MM.1S (cell line): ENCODE measurements around the gene PREB.
"Not testable (repeated sequence)": the region's sequence is repeated elsewhere in the genome, so short reads cannot be mapped to it uniquely, and the experiment has no call there.

Experiments used
- DNase-seq: peaks from one replicate; pipeline ENCODE4 v3.0.0-alpha.2; 2015
- H2AFZ ChIP-seq: fragments of 300-600 bp; sonication (generic); 2 replicates; pipeline ENCODE4 v1.6.0; 2016; ENCODE audit warnings: antibody characterized with exemption, low read length
- H3F3A ChIP-seq: fragments of 300-600 bp; sonication (generic); 2 replicates; pipeline ENCODE4 v1.6.1; 2016; ENCODE audit warnings: mild to moderate bottlenecking, antibody characterized with exemption, low read length, moderate library complexity, mixed read lengths; ENCODE audit not compliant: insufficient read depth
- H3K27ac ChIP-seq: fragments of 300-600 bp; sonication (generic); 2 replicates; pipeline ENCODE4 v1.5.1; 2016; ENCODE audit warnings: mild to moderate bottlenecking, low read length
- H3K27me3 ChIP-seq: fragments of 300-600 bp; sonication (generic); replicated peaks from 2 replicates; pipeline ENCODE4 v1.6.0; 2016; ENCODE audit warnings: low read length; ENCODE audit not compliant: insufficient read depth
- H3K36me3 ChIP-seq: fragments of 300-600 bp; sonication (generic); replicated peaks from 2 replicates; pipeline ENCODE4 v1.6.1; 2016; ENCODE audit warnings: mild to moderate bottlenecking, low read length, mixed read lengths; ENCODE audit not compliant: insufficient read depth
- H3K4me1 ChIP-seq: fragments of 300-600 bp; sonication (generic); 2 replicates; pipeline ENCODE4 v1.6.1; 2016; ENCODE audit warnings: low read length, mixed read lengths
- H3K4me2 ChIP-seq: fragments of 300-600 bp; sonication (generic); 2 replicates; pipeline ENCODE4 v1.6.0; 2016; ENCODE audit warnings: low read depth, low read length
- H3K4me3 ChIP-seq: fragments of 300-600 bp; sonication (generic); 2 replicates; pipeline ENCODE4 v1.5.1; 2016; ENCODE audit warnings: low read length, mixed read lengths
- H3K79me2 ChIP-seq: fragments of 300-600 bp; sonication (generic); 2 replicates; pipeline ENCODE4 v1.6.1; 2016; ENCODE audit warnings: mixed run types, low read length, mixed read lengths
- H3K9ac ChIP-seq: fragments of 300-600 bp; sonication (generic); 2 replicates; pipeline ENCODE4 v1.6.1; 2016; ENCODE audit warnings: low read length, mixed read lengths
- H3K9me2 ChIP-seq: fragments of 300-600 bp; sonication (generic); replicated peaks from 2 replicates; pipeline ENCODE4 v1.6.1; 2016; ENCODE audit warnings: mild to moderate bottlenecking, low read length, mixed read lengths; ENCODE audit not compliant: insufficient read depth
- H3K9me3 ChIP-seq: fragments of 300-600 bp; sonication (generic); replicated peaks from 2 replicates; pipeline ENCODE4 v1.6.1; 2016; ENCODE audit warnings: mild to moderate bottlenecking, low read length, mixed read lengths; ENCODE audit not compliant: insufficient read depth
- H4K20me1 ChIP-seq: fragments of 300-600 bp; sonication (generic); 2 replicates; pipeline ENCODE4 v1.6.1; 2016; ENCODE audit warnings: mild to moderate bottlenecking, low read length, moderate library complexity, mixed read lengths; ENCODE audit not compliant: insufficient read depth
- EZH2 ChIP-seq: fragments of 300-600 bp; sonication (generic); optimal IDR thresholded peaks from 2 replicates; pipeline ENCODE3; 2017; ENCODE audit warnings: low read depth, mild to moderate bottlenecking, antibody characterized with exemption, low read length, mixed read lengths
- EZH2phosphoT487 ChIP-seq: fragments of 300-600 bp; sonication (generic); IDR thresholded peaks from 2 replicates; pipeline ENCODE4 v1.6.1; 2018; ENCODE audit warnings: antibody characterized with exemption, low read length
- TF ChIP-seq, protein P1 (sequence below): fragments of 300-600 bp; sonication (generic); IDR thresholded peaks from 2 replicates; pipeline ENCODE4 v1.5.1; 2016; ENCODE audit warnings: antibody characterized with exemption, low read length, mixed read lengths

PREB gene

DNA sequence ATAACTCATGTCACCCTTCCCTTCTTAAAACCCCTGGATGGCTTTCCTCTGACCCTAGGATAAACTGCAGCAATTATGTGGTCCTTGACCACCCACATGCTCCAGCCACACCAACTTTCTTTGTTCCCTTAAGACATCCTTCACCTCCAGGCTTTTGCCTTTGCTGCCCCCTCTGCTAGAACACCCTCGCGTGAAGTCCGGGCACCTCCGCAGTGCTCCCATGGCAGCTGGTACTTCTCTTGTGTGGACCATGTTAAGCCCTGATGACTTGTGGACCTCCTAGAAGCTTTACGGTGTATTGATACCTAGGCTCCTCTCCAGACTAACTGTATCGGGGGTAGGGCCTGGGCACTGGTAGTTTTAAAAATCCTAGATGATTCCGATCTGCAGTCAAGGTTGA is 11.6 kb downstream of the PREB start:
- Histone ChIP-seq H3F3A (no peaks in the 10 kb centered on the region), H3K27ac (no peak overlapping the region), H3K9me2 (no peaks in the 10 kb centered on the region), H3K9me3 (no peaks in the 10 kb centered on the region), H3K27me3 (peaks cover 4% of the 10 kb centered on the region; the same call in 1 of the 2 replicates), H3K4me2 (no peak overlapping the region), H4K20me1 (no peaks in the 10 kb centered on the region), H3K4me1 (no peaks in the 10 kb centered on the region), H3K4me3 (no peak overlapping the region), H3K36me3 (no peaks in the 10 kb centered on the region), H3K9ac (no peak overlapping the region), H2AFZ (no peak overlapping the region), H3K79me2 (no peaks in the 10 kb centered on the region)
- no peak for DNase-seq
- TF ChIP-seq EZH2, result no peak
- TF ChIP-seq EZH2phosphoT487, result no peak
- TF ChIP-seq, protein P1, sequence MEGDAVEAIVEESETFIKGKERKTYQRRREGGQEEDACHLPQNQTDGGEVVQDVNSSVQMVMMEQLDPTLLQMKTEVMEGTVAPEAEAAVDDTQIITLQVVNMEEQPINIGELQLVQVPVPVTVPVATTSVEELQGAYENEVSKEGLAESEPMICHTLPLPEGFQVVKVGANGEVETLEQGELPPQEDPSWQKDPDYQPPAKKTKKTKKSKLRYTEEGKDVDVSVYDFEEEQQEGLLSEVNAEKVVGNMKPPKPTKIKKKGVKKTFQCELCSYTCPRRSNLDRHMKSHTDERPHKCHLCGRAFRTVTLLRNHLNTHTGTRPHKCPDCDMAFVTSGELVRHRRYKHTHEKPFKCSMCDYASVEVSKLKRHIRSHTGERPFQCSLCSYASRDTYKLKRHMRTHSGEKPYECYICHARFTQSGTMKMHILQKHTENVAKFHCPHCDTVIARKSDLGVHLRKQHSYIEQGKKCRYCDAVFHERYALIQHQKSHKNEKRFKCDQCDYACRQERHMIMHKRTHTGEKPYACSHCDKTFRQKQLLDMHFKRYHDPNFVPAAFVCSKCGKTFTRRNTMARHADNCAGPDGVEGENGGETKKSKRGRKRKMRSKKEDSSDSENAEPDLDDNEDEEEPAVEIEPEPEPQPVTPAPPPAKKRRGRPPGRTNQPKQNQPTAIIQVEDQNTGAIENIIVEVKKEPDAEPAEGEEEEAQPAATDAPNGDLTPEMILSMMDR, result no peak

DNA sequence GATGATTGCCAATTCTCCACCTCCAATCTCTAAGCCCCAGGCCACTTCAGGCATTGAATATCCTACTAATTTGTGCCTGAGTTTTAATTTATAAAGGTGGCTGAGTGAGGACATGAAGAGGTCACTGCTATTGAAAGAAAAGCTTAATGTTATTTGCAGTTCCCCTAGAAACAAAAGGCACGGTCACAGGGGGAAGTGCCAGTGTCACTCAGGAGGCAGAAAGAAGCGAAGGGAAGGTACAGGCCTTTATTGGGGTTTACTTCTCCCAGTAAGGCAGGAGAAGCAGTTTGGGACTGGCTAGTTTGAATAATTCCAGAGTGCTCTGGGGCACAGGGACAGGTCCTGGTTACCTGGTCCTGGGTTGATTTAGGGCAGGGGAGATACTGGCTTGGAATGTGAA is 12.5 kb downstream of the PREB start:
- TF ChIP-seq EZH2 (no peak), EZH2phosphoT487 (no peak)
- H3K9ac ChIP-seq, result no peak overlapping the region
- H3K27ac ChIP-seq, result no peak overlapping the region
- no peaks in the 10 kb centered on the region for H3K36me3 ChIP-seq
- no peaks in the 10 kb centered on the region for H3F3A ChIP-seq
- H3K27me3 ChIP-seq, result peaks cover 4% of the 10 kb centered on the region; the same call in 1 of the 2 replicates
- H3K4me2 ChIP-seq, result no peak overlapping the region
- no peak for DNase-seq
- no peaks in the 10 kb centered on the region for H3K9me2 ChIP-seq
- no peaks in the 10 kb centered on the region for H3K4me1 ChIP-seq
- H2AFZ ChIP-seq, result no peak overlapping the region
- H3K9me3 ChIP-seq, result no peaks in the 10 kb centered on the region
- no peaks in the 10 kb centered on the region for H4K20me1 ChIP-seq
- H3K79me2 ChIP-seq, result no peaks in the 10 kb centered on the region
- no peak overlapping the region for H3K4me3 ChIP-seq

DNA sequence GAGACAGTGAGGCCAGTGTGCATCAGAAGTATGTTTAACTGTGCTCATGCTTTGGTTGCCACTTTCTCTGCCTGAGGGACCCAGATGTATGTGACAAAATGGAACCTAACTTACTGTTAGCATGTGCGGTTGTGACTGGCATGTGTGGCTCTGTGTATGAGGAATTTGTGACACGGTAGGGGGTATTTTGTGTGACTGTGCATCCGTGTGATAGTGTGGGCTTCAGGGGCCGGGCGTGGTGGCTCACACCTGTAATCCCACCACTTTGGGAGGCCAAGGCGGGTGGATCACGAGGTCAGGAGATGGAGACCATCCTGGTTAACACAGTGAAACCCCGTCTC is 15.1 kb downstream of the PREB start:
- not testable (repeated sequence) for H4K20me1 ChIP-seq, H3K9ac ChIP-seq, H3K4me2 ChIP-seq, H3F3A ChIP-seq, H3K27ac ChIP-seq, H3K79me2 ChIP-seq, H3K4me1 ChIP-seq, H3K9me2 ChIP-seq, DNase-seq, H3K27me3 ChIP-seq, H2AFZ ChIP-seq, H3K36me3 ChIP-seq, H3K4me3 ChIP-seq, H3K9me3 ChIP-seq

DNA sequence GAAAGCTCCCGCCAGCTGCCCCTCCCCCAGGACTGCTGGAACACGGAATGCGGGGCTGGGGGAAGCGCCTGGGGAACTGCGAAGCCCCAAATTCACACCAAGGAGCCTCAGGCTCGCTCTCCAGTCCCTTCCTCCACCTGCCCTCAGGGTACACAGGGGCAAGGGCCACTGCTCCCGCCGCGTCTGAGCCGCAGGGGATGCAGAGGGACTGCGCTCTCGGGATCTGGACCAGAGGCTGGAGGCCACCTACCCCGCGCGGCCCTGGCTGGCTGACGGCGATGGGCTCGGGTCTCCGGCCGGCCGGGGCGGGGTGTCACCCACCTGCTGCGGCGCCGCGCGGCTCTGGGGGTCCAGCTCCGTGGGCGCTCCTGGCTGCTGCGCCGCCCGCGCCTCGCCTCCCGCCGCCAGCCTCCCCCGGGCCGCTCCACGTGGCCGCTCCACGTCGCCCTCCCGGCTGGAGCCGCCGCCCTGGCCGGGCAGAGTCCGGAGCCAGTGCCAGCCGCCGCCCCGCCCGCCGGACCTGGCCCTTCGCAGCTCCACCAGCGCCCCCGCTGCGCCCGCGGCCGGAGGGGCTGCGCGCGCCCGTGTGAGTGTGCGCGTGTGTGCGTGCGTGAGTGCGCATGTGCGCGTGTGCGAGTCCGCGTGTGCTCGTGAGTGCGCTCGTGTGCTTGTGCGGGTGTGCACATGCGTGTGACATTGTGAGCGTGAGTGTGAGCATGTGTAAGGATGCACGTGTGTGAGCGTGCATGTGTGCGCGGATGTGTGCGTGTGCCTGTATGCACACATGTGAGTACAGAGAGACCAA is 15.7 kb downstream of the PREB start, which contains the start of gene CGREF1:
Gene CGREF1, minus strand, starts transcription at position 604 of the 805 bp plus-strand sequence. CDS start 14,762 bp downstream, outside the sequence.
- Histone ChIP-seq H3K9me2 (no peaks in the 10 kb centered on the region), H3K27me3 (peaks cover 4% of the 10 kb centered on the region; the same call in 1 of the 2 replicates), H3K9me3 (no peaks in the 10 kb centered on the region), H3F3A (no peaks in the 10 kb centered on the region), H3K4me3 (no peak within 1 kb of the TSS), H3K4me2 (no peak within 1 kb of the TSS), H3K4me1 (no peaks in the 10 kb centered on the region), H3K27ac (no peak within 1 kb of the TSS), H4K20me1 (no peaks in the 10 kb centered on the region), H2AFZ (no peak within 1 kb of the TSS), H3K36me3 (no peaks in the 10 kb centered on the region), H3K9ac (no peak within 1 kb of the TSS), H3K79me2 (no peaks in the 10 kb centered on the region)
- no peak for DNase-seq
- TF ChIP-seq EZH2, result no peak
- TF ChIP-seq EZH2phosphoT487, result no peak
- TF ChIP-seq, protein P1, result no peak
